WTC11 (cell line): ENCODE data around the gene WASF3.

Source experiments
- NR2C2 ChIP-seq: sonication (generic); formaldehyde crosslinking; IDR thresholded peaks from 2 replicates; pipeline ENCODE4 v1.8.0; 2022; ENCODE audit warnings: mild to moderate bottlenecking, missing genetic modification reagents
- ZNF121 ChIP-seq: sonication (generic); formaldehyde crosslinking; IDR thresholded peaks from 2 replicates; pipeline ENCODE4 v1.8.0; 2023; ENCODE audit warnings: missing genetic modification reagents
- TF ChIP-seq, protein P1 (sequence below): fragments of 200-600 bp; IDR thresholded peaks from 2 replicates; pipeline ENCODE4 v1.8.0; 2022; ENCODE audit warnings: antibody characterized with exemption

- TF ChIP-seq, protein P1, sequence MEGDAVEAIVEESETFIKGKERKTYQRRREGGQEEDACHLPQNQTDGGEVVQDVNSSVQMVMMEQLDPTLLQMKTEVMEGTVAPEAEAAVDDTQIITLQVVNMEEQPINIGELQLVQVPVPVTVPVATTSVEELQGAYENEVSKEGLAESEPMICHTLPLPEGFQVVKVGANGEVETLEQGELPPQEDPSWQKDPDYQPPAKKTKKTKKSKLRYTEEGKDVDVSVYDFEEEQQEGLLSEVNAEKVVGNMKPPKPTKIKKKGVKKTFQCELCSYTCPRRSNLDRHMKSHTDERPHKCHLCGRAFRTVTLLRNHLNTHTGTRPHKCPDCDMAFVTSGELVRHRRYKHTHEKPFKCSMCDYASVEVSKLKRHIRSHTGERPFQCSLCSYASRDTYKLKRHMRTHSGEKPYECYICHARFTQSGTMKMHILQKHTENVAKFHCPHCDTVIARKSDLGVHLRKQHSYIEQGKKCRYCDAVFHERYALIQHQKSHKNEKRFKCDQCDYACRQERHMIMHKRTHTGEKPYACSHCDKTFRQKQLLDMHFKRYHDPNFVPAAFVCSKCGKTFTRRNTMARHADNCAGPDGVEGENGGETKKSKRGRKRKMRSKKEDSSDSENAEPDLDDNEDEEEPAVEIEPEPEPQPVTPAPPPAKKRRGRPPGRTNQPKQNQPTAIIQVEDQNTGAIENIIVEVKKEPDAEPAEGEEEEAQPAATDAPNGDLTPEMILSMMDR, result no peak
- TF ChIP-seq NR2C2 (CRISPR knock-in tag) (no peak), ZNF121 (CRISPR knock-in tag) (no peak)
Observed at GRCh38 chr13:26727122-26727521, 169.6 kb downstream of the WASF3 start.
